Heart right ventricle (tissue), 16 donors: Measurements from ENCODE around the gene ACER3. TPM values are rescaled to one million over a fixed set of nuclear protein-coding genes. Genes with fewer than 3 reads are reported as not detected.
A peak's percentile ranks its signal among the peaks of the same experiment; 100 is the strongest.

Experiments
- ATAC-seq, 8 donors: fragments of 200-7000 bp; cut with Tn5 transposase; one replicate each; pipeline ENCODE4 v1.9.1; 2020; ENCODE audit warnings: mild to moderate bottlenecking in 8 of 8, moderate library complexity in 8 of 8, moderate number of reproducible peaks in 1 of 8
- DNase-seq, 2 donors: peaks; one replicate each; pipeline ENCODE4 v3.0.0-alpha.2; 2020
- H3K27ac ChIP-seq, 10 donors: fragments of 200-600 bp; sonication (generic) in 2 of 10; one replicate each; pipeline versions ENCODE4 v1.5.0 to v1.8.0; 2020 to 2022; ENCODE audit warnings: mild to moderate bottlenecking in 3 of 10
- H3K27me3 ChIP-seq, 7 donors: fragments of 200-600 bp; one replicate each; pipeline ENCODE4 v1.8.0; 2021 to 2022; ENCODE audit warnings: mild to moderate bottlenecking in 2 of 7
- H3K36me3 ChIP-seq, 9 donors: fragments of 200-600 bp; sonication (generic) in 1 of 9; one replicate each; pipeline versions ENCODE4 v1.5.0 to v1.8.0; 2020 to 2022; ENCODE audit warnings: mild to moderate bottlenecking in 2 of 9
- H3K4me1 ChIP-seq, 9 donors: fragments of 200-600 bp; sonication (generic) in 1 of 9; one replicate each; pipeline versions ENCODE4 v1.5.0 to v1.8.0; 2020 to 2022; ENCODE audit warnings: mild to moderate bottlenecking in 4 of 9
- H3K4me3 ChIP-seq, 10 donors: fragments of 200-600 bp; sonication (generic) in 2 of 10; one replicate each; pipeline versions ENCODE4 v1.5.0 to v1.8.0; 2020 to 2022; ENCODE audit warnings: mild to moderate bottlenecking in 7 of 10, moderate library complexity in 2 of 10
- H3K9me3 ChIP-seq, 11 donors: fragments of 200-600 bp in 10 of 11; sonication (generic) in 2 of 11; one replicate each; pipeline versions ENCODE4 v1.5.0 to v1.8.0; 2013 to 2022; ENCODE audit warnings: mild to moderate bottlenecking in 2 of 11, control low read depth in 1 of 11, moderate library complexity in 1 of 11
- CTCF ChIP-seq, 9 donors: fragments of 200-600 bp; sonication (generic) in 2 of 9; IDR thresholded peaks; one replicate each; pipeline versions ENCODE4 v1.5.0 to v1.8.0; 2021 to 2022; ENCODE audit warnings: antibody characterized with exemption in 9 of 9, mild to moderate bottlenecking in 5 of 9, moderate library complexity in 1 of 9
- whole genome bisulfite sequencing, 2 donors: extraction: QIAGEN DNeasy Blood & Tissue Kit; methylation state at CpG; one replicate each; pipeline ENCODE4 v1.1.7; 2013; ENCODE audit warnings: inconsistent platforms in 1 of 2; 5-methylcytosine and 5-hydroxymethylcytosine counted together
- intact Hi-C, 10 donors: fragments of 100-400 bp; cut with DNase I; formaldehyde crosslinking; loops; one replicate each; pipeline versions ENCODE4 v1.11.1 to v1.14.2; 2022
- polyA plus RNA-seq, 2 donors: library from polyadenylated mRNA; stranded (reverse); fragments of 200-250 nt; gene quantifications; one replicate each; pipeline ENCODE4 v1.2.3, GENCODE V29; 2013
- total RNA-seq, 10 donors: library from RNA; stranded (reverse); fragmentation: NEBNext Ultra II Directional in 3 of 10; extraction: Animal tissue kit (Norgen Biotek cat#: 25700) in 3 of 10; gene quantifications; one replicate each; pipeline versions ENCODE4 v1.2.1 to v1.2.4, GENCODE V29; 2021 to 2023
- donor health status: Arrhythmogenic right ventricular cardiomyopathy.
- donor health status: ischemic (EF 13 %, LVEDD 7.1; RV severe dilation, severe dysfunction).
- donor health status: healthy with polysubstance abuse.
- donor health status: DM: no; HTN: yes; CAD: no.
- donor health status: DM: no; HTN: no; CAD: no.
- donor health status: ischemic (EF 25% LVEDD 6.9; RV normal size, moderate dysfunction).
- donor health status: ischemic (EF 25% LVEDD 5.7; RV mildly dilated, moderate dysfunction).
- donor health status: healthy.
- donor health status: DM: yes; HTN: yes; CAD: no.
- donor health status: Ischemic cardiomyopathy.
- donor health status: ischemic (EF 35%, LVEDD 5.7; RV mildly dilated, moderate dysfunction).
- donor health status: nonischemic (EF 11% LVEDD 7.7; RV severe dilation, severe dysfunction).
- donor health status: DM: yes; HTN: yes; CAD: no.
- donor health status: PGD.
- donor health status: ischemic (EF 29% LVEDD 5.4; RV normal size, mild dysfunction).
- donor health status: nonischemic (EF 23%, LVEDD 6.1; RV moderate dilation, normal function).

ACER3 gene
- total and polyA plus RNA-seq, 12 donors, result 2.9 to 14.8 (median 9.6) TPM

- DNase-seq (no peak), ATAC-seq (no peak)
- no peak for TF ChIP-seq CTCF (IDR thresholded peaks at IDR 0.05)
- Histone ChIP-seq H3K36me3 (no peaks in the 10 kb centered on the region), H3K4me1 (peaks cover 3 to 33% (median 23%) of the 10 kb centered on the region in 9 donors), H3K27ac (peak overlapping the region in 1 of 10 donors; percentile 10), H3K27me3 (no peaks in the 10 kb centered on the region), H3K4me3 (peak overlapping the region in 5 of 10 donors; percentile 66 to 90 (median 69)), H3K9me3 (no peaks in the 10 kb centered on the region)
- intact Hi-C loops, result no loop called here
- WGBS, 2 donors, result 85 to 88% methylated on average over 8 of the region's 8 CpGs
Observed at GRCh38 chr11:77067861-77068443, 207.2 kb downstream of the ACER3 start.

DNA sequence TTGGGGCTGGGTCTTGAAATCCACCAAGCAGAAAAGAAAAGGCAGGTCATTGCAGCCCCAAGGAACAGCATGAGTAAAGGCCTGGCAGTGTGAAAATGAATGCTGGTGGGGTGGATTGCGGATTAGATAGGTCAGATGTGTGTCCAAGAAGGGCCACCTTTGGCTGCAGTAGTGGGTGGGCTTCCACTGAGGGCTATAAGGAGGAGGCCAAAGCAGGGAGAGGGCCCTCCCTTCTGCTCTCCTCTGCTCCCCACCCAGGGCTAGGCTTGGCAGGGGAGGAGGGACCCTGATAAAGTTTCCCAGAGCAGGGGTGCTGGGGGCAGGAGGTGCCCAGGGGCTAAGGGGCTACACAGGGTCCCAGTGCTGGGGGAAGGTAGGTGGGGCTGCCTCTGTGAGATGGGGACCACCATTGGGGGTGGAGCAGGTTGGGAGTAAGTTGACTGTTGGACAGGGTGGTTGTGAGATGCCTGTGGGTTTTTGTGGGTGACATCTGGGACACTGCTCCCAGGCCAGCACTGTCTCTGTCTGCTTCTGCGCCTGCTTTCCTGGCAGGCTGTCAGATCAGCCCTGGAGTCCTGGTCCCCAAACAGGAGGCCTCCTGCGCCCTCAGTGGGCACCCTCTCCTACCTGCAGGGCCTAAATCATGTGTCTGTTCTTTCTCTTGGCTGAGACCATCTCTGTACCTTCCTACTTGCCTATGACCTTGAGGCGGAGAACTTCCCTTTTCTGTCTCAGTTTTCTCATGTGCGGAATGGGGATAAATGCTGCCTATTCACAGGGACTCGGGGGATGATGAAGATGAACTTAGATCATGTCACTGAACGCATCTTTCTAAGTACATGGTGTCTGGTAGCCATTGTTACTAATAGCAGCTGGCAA is 208.0 kb downstream of the ACER3 start:
- 87 to 90% methylated on average over 7 of the region's 7 CpGs for WGBS, 2 donors
- peak overlapping the region in 1 of 10 donors; percentile 10 for H3K27ac ChIP-seq
- H3K36me3 ChIP-seq, result no peaks in the 10 kb centered on the region
- no peaks in the 10 kb centered on the region for H3K27me3 ChIP-seq
- H3K4me3 ChIP-seq, result peak overlapping the region in 1 of 10 donors; percentile 81
- no peak for TF ChIP-seq CTCF (IDR thresholded peaks at IDR 0.05)
- DNase-seq (no peak), ATAC-seq (no peak)
- peaks cover 4 to 41% (median 30%) of the 10 kb centered on the region in 9 donors for H3K4me1 ChIP-seq
- H3K9me3 ChIP-seq, result no peaks in the 10 kb centered on the region
- intact Hi-C loops, result no loop called here

DNA sequence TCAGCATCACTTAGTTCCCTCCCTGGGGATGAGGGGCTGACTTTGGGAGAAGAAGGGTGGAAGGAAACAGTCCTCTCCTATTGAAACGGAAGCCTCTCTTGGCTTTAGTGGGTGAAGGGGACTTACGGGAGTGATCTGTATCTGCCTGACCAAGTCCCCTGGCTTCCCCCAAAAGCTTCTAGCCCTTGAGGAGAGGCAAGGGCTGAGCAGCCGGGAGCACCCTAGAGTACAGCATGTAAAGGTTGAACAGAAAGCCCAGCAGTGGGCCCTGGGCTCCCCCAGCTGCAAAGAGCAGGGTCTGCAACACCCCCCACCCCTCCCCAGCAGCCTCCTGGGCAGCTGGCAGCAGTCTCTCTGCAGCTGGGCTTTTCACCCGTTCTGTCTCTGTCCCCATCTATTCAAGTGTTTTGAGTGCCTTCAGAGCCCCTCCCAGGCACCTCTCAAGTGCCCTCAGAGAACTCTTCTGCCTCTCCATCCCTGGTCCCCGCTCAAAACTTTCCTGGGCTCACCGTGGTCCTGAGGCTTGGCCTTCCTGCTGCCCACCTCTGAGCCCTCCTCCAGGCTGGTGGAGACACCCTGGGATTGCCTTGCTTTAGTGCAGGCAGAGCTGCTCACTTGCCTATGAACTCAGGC is 208.7 kb downstream of the ACER3 start:
- peaks cover 10 to 48% (median 37%) of the 10 kb centered on the region in 9 donors for H3K4me1 ChIP-seq
- 80 to 81% methylated on average over 6 of the region's 6 CpGs for WGBS, 2 donors

More for the DNA sequence above, 208.7 kb downstream of the ACER3 start:
- no peak for ATAC-seq
- no peaks in the 10 kb centered on the region for H3K27me3 ChIP-seq
- H3K27ac ChIP-seq, result no peak overlapping the region
- no peak for DNase-seq
- H3K36me3 ChIP-seq, result no peaks in the 10 kb centered on the region
- TF ChIP-seq CTCF (IDR thresholded peaks at IDR 0.05), result no peak
- intact Hi-C loops, result no loop called here
- H3K9me3 ChIP-seq, result no peaks in the 10 kb centered on the region
- H3K4me3 ChIP-seq, result no peak overlapping the region
